ENCODE measurements around the gene RIPOR1. TPM values are rescaled to one million over a fixed set of nuclear protein-coding genes. Genes with fewer than 3 reads are reported as not detected.

The RIPOR1 gene
- total RNA-seq, 1 donor, result 25.5 TPM

DNA sequence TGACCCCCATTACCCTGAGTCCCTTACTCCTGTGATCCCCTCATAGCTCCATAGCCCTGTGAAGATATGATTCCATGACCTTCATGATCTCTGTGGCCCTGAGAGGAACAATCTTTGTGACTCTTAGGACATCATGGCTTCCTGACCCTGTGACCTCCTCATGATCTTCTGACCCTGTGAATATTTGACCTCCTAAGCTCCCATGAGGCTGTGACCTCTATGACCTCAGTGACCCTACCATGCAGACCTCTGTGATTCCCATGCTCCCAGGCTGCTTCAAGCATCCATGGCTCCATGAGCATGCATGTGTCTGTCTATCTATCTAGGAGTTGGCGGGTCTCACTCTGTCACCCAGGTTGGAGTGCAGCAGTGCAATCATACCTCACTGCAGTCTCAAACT, 12.1 kb downstream of the RIPOR1 start:
- H3K4me3 ChIP-seq (ENCODE audit: low read depth, low read length), result no peak overlapping the region
- TF ChIP-seq CTCF (IDR thresholded peaks at IDR 0.05; ENCODE audit: insufficient read depth, low read depth, low read length), result no peak
- no peak for DNase-seq (ENCODE audit: low read depth)

- no peak overlapping the region for H3K4me3 ChIP-seq (ENCODE audit: low read depth, low read length)
- no peak for TF ChIP-seq CTCF (IDR thresholded peaks at IDR 0.05; ENCODE audit: insufficient read depth, low read depth, low read length)
- DNase-seq (ENCODE audit: low read depth), result no peak
These were observed 13.0 kb downstream of the RIPOR1 start for GRCh38 chr16:67541391-67542263.

DNA sequence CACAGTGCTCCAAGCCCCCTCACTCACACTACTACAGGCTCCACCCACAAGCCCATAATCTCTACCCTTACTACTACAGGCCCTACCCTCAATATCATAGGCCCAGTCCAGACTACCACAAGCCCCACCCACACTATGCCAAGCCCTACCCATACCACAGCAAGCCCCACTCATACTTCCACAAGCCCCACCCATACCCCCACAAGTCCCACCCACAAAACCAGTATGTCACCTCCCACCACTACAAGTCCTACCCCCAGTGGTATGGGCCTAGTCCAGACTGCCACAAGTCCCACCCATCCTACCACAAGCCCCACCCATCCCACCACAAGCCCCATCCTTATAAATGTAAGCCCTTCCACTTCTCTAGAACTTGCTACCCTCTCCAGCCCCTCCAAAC, 13.8 kb downstream of the RIPOR1 start:
- DNase-seq (ENCODE audit: low read depth), result peak; percentile 74
- no peak for TF ChIP-seq CTCF (IDR thresholded peaks at IDR 0.05; ENCODE audit: insufficient read depth, low read depth, low read length)

GRCh38 chr16:67543036-67543435, 14.4 kb downstream of the RIPOR1 start:
- no peak for TF ChIP-seq CTCF (IDR thresholded peaks at IDR 0.05; ENCODE audit: insufficient read depth, low read depth, low read length)
- no peak overlapping the region for H3K4me3 ChIP-seq (ENCODE audit: low read depth, low read length)
- no peak for DNase-seq (ENCODE audit: low read depth)

More for the DNA sequence above, 13.8 kb downstream of the RIPOR1 start:
- no peak overlapping the region for H3K4me3 ChIP-seq (ENCODE audit: low read depth, low read length)

- no peak for DNase-seq (ENCODE audit: low read depth)
- TF ChIP-seq CTCF (IDR thresholded peaks at IDR 0.05; ENCODE audit: insufficient read depth, low read depth, low read length), result no peak
- no peak overlapping the region for H3K4me3 ChIP-seq (ENCODE audit: low read depth, low read length)
These were observed 15.0 kb downstream of the RIPOR1 start for GRCh38 chr16:67543582-67543981.

DNA sequence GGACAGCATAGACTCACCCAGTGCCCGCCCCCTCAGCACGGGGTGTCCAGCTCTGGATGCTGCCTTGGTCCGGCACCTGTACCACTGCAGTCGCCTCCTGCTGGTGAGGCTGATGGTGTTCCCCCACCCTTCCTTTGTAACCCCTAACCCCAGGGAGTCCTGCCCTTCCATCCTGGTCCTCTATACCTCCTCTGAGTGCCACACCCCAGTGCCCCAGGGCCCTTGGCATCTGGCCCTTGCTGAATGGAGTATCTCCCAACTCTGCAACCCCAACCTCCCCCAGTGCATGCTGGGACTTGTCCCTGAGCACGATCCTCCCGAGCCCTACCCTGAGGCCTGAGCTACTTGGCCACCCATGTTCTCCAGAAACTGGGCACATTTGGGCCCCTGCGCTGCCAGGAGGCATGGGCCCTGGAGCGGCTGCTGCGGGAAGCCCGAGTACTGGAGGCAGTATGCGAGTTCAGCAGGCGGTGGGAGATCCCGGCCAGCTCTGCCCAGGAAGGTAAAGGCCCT, 15.8 kb downstream of the RIPOR1 start:
- no peak for TF ChIP-seq CTCF (IDR thresholded peaks at IDR 0.05; ENCODE audit: insufficient read depth, low read depth, low read length)
- no peak overlapping the region for H3K4me3 ChIP-seq (ENCODE audit: low read depth, low read length)
- DNase-seq (ENCODE audit: low read depth), result no peak
